HG02763 (cell line): Measurements from ENCODE around the gene GPAT3.
A peak's percentile ranks its signal among the peaks of the same experiment; 100 is the strongest.
"Not testable (repeated sequence)": the region's sequence is repeated elsewhere in the genome, so short reads cannot be mapped to it uniquely, and the experiment has no call there.

Experiments
- ATAC-seq: cut with Tn5 transposase; IDR thresholded peaks from one replicate; pipeline ENCODE4 v1.9.1; 2021; ENCODE audit warnings: mild to moderate bottlenecking, moderate library complexity; ENCODE audit not compliant: unreplicated experiment

Gene GPAT3

DNA sequence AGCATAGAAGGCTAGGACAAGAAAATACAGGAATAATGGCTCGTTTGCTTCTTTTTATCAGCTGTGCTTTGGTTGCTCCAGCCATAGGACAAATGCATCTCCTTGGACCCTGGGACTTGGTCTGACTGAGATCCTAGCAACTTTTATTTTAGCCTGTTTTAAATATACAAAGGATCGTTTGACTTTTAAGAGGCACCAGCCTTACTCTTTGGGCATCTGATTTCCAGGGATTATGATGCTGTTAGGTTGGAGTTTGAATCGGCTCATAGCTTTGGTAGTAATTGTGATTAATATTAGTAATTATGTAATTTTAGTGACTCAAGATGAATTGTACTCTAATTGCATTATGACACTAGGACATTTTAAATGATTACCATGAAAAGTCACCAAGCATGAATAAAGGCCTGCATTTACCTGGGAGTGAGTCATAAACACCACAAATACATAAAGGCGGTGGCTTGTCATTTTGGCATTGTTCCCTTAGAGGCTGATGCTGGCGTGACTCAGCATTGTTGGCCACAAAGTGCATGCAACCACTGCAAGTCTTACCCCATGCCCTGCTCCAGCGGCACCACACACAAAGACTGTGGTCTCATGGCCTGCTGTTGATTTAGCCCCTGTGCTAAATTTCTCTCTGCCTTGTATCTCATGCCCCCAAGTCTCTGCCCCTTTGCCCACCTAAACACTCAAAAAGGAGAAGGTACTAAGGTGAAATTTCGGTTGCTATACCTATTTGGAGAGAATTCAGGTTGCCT is 12.4 kb downstream of the GPAT3 start:
- peak; percentile 92 for ATAC-seq

DNA sequence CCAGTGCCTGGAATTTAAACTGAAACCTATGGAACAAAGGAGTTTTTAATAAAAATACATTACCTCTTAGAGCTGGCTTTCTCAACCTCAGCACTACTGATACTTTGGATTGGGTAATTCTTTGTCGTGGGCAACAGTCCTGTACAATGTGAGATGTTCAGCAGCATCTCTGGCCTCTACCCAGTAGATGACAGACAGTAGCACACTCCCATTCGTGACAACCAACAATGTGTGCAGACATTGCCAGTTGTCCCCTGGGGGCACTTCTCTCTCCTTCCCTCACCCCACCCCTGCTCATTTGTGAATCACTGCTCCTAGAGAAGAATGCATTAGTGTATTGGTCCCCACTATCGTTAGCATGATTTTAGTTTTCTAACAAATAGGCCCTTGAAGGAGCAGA is 16.2 kb downstream of the GPAT3 start:
- no peak for ATAC-seq

DNA sequence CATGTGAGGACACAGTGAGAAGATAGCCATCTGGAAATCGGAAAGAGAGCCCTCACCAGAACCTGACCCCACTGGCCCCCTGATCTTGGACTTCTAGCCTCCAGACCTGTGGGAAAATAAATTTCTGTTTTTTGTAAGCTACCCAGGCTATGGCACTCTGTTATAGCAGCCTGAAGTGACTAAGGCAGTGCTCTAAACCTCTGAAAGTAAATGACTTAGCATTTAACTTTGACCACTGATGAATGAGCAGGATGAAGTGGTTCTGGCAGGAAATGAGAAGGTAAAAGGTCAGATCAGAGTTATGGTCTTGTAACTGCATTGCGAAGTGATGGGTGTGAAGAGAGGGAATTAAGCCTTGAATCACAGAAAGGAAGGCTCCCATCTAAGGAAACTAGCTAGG is 17.0 kb downstream of the GPAT3 start:
- peak; percentile 50 for ATAC-seq

DNA sequence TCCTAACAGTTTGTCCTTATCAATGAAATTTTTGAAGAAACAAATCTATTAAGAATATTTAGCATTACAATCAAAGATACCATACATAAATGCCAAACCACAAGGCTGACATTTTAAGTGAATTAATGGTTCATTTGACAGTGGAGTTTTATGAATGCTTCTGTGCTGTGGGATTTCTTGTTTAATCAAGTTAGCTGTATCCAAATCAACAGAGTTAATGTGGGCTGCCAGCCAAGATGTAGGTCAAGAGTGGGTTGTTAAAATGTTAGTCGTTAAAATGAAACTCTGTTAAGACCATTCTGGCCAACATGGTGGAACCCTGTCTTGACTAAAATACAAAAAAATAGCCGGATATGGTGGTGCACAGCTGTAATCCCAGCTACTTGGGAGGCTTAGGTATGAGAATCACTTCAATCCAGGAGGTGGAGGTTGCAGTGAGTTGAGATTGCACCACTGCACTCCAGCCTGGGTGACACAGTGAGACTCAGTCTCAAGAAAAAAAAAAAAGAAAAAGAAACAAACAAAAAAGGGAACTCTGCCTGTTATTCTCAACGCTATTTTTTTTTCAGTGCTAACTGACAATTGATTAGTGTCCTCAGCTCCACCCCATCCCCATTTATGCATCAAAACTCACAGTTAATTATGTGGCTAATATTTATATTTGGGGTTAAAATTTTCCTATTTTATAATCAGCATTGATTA is 20.2 kb downstream of the GPAT3 start:
- ATAC-seq, result no peak

DNA sequence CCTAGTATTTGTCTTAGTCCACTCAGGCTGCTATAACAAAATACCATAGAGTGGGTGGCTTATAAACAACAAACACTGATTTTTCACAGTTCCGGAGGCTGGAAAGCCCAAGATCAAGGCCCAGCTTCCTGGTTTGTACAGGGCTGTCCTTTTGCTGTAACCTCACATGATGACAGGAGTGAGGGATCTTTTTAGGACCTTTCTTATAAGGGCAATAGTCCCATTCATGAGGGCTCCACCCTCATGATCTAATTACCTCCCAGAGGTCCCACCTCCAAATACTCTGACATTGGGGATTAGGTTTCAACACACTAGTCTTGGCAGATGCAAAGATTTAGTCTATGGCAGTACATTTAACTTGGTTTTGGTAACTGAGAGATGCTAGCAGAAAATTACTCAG is 20.9 kb downstream of the GPAT3 start:
- no peak for ATAC-seq

DNA sequence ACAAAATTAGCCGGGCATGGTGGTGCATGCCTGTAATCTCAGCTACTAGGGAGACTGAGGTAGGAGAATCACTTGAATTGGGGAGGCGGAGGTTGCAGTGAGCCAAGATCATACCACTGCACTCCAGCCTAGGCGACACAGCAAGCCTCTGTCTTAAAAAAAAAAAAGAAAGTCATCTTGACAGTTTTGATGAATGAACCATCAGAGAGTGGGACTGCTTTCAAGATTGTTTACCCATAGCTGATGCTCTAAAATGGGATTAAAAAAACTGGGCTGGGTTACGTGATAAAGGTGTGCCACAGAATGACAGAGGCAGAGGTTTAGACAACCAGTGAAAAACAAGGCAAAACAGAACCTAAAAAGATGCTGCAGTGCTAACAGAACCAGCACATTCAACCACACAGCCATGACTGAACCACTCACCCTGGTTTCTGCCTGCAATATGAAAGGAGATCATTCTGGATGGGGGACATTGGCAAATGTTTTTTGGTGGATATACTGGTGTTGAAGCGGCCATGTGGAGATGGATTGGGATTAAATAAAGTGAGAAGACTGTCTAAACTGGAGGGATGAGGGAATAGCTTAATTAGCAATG is 22.2 kb downstream of the GPAT3 start:
- ATAC-seq, result no peak

DNA sequence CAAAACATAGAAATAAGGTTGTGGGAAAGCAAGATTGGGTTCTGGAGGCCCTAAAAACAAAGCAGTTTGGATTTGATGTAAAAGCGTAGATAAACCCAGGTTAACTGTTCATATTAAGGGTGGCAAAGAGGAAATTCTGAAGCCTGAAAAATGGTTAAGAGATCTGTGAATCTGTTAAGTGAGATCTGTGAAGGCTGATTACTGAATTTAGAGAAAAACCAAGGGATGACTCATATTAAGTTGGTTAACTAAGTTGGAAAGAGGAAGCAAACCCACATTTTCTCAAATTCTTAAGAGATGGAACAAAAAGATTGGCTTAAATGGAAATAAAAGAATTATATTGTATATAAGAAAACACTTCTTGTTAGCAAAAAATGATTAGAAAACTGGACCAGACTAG is 22.8 kb downstream of the GPAT3 start:
- ATAC-seq, result no peak

DNA sequence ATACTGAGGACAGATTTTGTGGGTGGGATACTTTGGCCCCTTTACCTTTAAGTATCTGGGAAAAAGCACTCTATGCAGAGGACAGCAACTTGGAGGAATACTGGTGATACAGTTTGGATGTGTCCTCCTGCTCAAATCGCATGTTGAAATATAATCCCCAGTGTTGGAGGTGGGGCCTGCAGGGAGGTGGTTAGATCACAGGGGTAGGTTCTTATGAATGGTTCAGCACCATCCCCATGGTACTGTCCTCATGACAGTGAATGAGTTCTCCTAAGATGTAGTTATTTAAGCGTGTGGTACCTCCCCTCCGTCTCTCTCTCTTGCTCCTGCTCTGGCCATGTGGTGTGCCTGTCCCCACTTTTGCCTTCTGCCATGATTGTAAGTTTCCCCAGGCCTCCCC is 24.6 kb downstream of the GPAT3 start:
- no peak for ATAC-seq

DNA sequence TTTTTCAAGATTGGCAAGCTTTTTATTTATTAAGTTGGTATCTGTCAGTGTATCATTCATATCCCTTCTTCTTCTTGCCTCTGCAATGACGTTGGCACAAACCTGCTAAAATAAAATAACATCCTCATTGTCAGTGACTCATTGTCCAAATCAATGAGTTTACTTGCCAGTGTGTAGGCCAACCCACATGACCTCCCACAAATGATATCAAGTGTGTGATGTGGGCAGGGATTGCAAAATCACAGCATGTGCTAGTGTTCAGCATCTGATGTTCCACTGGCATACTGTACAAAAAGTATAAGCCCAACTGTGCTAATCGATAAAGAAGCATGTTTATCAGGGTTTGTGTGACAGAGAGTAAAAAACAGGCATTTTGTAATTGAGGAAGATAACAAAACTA is 25.5 kb downstream of the GPAT3 start:
- no peak for ATAC-seq

DNA sequence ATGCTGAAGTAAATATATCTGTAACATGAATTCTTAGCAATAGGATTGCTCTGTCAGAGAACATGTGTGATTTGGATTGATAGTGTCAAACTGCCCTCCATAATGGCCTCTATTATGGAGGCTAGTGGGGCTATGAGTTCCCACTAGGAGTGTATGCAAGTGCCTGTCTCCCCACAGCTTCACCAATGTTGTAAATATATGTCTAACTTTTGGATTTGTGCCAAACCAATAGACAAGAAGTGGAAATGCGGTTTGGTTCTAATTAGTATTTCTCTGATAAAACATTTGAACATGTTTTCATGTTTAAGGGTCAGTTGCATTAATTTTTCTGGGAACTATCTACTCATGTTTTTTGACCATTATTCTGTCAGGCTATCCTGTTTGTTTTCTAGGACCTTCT is 28.1 kb downstream of the GPAT3 start:
- ATAC-seq, result no peak

DNA sequence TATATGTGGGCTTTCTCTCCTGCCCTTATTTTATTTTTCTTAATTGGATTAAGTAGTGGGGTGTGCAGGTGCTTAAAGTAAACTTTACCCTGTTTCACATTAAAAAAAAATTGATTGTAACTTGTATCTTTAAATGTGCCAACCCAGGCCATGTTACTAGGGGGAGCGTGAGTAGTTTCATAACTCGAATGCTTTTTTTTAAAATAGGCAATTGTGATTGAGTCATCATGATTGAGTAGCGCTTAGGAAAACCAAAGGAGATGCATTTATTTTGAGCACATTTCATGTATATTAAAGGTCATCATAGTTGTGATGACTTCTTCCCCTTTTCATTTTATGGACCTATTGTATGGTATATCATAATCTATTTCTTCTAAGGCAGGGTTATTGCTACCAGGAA is 32.2 kb downstream of the GPAT3 start:
- ATAC-seq, result no peak

DNA sequence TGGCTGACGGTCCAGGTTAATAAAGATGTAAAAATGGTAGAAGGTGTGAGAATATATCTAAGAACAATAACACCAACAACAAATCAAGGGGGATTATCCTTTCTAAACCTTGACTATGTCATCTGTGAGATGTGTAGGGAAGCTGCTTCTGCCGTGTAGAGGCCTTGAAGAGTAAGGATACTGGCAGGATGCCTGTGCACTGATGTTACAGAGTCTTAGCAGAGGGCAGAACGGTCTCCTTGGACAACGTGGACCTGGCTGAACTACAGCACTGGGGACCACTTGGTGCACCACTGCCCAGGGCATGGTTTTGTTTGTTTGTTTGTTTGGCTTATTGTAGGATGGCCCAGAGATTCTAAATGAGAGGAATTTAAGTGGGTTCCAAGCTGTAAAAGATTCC is 33.5 kb downstream of the GPAT3 start:
- no peak for ATAC-seq

DNA sequence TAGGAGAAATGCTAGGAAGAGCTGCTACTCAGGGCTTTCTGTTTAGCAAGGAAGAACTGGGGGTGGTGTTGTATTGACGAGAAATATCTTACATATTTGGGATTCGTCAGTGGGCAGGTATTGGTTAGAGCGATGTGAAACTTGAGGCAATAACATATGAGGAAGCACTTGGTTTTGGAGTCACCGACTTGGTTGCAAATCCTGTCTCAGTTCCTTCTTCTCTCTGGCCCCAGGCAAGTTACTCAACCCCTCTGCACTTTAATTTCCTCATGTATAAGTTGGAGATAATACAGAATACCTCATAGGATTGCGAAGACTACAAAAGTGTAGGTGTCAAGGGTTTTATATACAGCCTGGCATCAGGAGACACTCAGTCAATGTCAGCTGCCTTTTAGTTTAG is 34.1 kb downstream of the GPAT3 start:
- no peak for ATAC-seq

DNA sequence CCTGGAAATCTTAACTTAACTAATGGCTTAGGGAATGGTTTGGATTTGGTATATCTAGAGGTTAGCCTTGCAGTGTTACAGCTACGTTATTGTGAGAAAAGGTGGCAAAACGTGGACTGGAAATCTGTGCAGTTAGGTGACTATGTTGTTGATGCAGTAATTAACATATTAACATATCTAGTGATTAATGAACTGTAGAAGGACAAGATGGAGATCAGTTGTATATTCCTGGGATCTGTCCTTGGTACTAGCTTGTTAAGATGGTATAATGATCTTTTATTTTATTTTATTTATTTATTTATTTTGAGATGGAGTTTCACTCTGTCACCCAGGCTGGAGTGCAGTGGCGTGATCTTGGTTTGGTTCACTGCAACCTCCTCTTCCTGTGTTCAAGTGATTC is 36.9 kb downstream of the GPAT3 start:
- no peak for ATAC-seq

DNA sequence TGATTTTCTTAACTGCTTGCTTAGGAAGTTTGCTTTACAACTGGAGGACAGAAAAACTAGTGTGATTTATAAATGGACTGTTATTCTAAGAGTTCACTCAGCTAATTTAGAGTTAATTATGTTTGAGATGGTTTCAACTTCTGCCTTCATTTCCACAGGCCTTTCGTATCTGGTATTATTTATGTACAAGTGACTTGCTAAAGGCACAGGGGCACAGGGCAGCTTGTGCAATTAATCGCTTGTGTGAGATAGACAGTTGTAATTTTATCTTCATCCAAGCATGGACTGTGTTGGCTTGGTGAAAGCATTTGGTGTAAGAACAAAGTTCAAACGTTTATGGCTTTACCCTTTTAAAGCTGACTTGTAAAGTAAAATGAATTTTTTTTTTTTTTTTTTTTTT is 38.3 kb downstream of the GPAT3 start:
- ATAC-seq, result no peak

DNA sequence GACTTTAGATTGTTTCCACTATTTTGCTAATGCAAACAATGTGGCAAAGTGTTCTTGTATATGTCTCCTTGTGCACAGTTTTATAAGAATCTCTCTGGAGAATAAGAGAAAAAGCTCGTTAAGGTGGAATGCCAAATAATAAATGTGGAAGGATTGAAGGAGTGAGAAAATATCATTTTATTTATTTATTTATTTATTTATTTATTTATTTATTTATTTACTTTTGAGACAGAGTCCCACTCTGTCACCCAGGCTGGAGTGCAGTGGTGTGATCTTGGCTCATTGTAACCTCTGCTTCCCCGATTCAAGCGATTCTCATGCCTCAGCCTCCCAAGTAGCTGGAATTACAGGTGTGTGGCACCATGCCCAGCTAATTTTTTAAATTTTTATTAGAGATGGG is 40.3 kb downstream of the GPAT3 start:
- not testable (repeated sequence) for ATAC-seq

DNA sequence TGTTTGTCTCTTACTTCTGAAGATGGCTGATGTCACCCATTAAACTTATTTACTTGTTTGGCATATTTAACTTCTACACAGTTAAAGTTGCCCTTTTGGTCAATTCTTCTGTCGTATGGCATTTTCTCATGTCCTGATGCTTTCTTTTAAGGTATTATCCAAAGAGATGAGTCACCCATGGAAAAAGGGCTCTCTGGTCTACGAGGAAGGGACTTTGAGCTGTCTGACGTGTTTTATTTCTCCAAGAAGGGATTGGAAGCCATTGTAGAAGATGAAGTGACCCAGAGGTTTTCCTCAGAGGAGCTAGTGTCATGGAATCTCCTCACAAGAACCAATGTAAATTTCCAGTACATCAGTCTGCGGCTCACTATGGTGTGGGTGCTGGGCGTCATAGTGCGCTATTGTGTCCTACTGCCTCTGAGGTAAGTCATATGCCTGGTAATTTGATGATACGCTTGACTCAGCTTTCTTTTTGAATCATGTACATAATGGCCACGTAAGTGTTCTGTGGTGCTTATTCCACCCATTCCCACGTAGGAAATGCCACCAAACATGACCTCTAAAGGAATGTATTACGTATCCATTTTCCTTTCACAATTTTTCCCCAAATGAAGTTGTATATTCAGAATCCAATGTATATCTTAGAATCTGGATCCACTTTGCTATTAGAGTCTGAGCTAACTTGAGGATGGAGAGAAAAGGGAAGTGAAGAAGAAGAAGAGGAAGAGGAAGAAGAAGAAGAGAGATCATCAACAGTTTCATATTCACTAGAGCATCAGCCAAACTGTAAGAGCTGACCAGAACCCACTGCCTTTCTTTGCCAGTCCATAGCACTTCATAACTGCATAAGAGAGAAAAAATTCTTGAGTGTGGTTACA is 45.7 kb downstream of the GPAT3 start:
- ATAC-seq, result peak; percentile 54

DNA sequence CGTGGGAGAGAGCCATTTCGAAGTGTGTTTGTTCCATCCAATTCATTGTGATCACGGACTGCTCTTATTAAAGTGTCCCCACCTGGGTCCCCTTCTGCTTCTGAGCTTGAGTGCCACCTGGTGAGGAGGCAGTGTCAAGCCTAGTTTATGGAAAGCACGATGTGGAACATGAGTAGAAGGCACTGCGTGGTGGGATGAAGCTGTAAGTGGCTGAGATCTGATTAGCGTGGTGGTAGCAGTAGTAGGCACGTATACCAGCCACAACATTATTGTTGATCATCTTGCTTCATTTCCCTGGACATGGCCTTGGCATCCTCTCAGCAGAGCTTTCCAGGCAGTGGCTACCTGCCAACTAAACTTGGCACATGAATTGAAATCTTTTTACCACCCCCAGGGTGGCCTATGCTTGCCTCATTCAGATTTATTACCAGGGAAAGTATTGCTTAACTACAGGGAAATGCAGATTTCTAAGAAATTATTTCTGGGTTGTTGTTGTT is 46.4 kb downstream of the GPAT3 start:
- ATAC-seq, result peak; percentile 57

DNA sequence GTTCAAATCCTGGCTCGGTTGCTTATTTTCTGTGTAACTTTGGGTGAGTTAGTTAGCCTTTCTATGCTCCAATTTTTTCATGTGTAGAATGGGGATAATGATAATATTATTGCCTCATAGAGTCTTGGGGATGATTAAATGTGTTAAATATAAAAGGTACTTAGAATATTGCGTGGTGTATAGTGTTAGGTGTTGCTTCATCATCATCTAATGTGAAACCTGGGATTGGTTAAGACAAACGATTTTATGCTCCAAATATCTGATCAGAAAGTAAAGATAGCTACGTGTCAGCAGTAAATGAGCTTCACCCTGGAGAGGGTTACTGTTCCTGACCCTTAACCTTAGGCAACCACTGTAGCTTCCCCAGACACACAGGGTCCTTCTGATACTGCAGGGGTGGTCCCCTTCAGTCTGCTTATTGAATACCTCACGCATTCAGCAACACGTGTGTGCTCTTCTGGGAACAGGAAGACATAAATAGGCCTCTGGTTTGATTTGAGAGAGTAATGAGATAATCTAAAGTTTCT is 50.1 kb downstream of the GPAT3 start:
- no peak for ATAC-seq

DNA sequence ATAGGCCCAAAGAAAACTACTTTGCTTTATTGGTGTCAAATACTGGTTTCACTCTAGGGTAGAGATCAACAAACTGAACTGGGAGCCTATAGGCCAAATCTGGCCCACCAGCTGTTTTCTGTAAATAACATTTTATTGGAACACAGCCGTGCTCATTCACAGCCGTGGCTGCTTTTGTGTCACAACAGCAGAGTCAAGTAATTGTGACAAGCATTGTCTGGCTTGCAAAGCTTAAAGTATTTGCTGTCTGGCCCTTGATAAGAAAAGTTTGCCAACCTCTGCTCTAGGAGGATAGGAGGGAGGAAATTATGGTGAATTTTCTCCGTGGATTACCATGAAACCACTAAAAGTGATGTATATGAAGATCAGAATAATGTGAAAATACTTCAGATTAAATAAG is 53.4 kb downstream of the GPAT3 start:
- no peak for ATAC-seq

DNA sequence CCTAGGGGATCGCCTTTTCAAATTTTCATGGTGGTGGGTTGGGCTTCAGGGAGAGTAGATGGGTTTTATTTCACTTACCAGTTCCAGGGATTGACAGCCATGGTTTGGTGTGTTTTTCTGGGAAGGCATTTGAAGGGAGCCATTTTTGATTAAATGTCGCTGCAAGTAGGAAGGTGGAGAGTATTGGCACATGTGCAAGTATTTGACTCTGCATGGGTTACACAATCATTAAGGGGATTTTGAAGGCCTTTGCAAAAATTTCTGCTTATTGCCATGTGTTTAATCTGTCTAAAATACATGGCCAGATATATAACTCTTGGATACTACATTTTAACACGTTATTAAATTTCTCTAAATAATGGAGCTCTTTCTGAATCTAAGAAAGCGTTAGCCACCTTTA is 55.1 kb downstream of the GPAT3 start:
- ATAC-seq, result no peak
